Stromal cell of bone marrow (primary cell): ENCODE results near the gene TSPAN13.
"Not testable (repeated sequence)": the region's sequence is repeated elsewhere in the genome, so short reads cannot be mapped to it uniquely, and the experiment has no call there.

Source experiments
- DNase-seq: peaks from one replicate; pipeline ENCODE4 v3.0.0-alpha.2; 2012; ENCODE audit warnings: low read depth

TSPAN13 gene

DNA sequence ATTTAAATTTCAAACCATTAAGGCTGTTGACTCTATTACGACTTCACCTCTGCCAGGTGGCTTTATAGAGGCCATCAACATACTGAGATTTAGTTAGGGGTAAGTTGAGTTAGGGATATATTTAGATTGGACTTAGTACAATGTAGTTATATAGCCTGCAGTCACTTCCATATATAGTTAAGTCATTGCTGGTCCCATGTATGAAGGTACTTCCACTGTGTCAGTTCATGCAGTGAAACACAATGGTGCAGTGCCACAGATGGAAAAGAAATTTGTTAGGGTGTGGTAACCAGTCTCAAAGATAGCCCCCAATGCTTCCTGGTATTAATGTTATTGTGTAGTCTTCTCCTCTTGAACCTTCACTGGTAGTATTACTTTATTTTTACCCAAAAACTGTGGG is 12.6 kb upstream of the TSPAN13 start:
- DNase-seq, result no peak

- DNase-seq, result no peak
Measured at GRCh38 chr7:16741676-16742075, 11.9 kb upstream of the TSPAN13 start.

GRCh38 chr7:16742547-16742946 is 11.0 kb upstream of the TSPAN13 start:
- no peak for DNase-seq

DNA sequence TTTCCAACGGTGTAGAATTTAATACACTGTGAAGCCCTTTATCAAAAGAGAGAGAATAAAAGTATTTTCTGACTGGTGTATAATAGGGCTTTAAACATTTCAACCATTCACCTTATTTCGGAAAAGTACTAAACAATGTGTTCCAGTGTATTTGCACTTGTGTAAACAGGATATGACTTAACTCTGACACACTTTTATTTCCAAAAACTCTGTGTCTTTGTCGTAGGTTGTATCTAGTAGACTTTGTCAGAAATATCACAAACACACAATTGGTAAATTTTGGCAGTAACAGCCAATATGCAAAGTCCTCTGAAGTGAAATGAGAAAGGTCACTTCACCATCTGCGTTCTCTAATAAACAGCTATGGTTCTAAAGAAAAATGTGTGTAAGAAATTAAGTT is 10.3 kb upstream of the TSPAN13 start:
- DNase-seq, result no peak

DNA sequence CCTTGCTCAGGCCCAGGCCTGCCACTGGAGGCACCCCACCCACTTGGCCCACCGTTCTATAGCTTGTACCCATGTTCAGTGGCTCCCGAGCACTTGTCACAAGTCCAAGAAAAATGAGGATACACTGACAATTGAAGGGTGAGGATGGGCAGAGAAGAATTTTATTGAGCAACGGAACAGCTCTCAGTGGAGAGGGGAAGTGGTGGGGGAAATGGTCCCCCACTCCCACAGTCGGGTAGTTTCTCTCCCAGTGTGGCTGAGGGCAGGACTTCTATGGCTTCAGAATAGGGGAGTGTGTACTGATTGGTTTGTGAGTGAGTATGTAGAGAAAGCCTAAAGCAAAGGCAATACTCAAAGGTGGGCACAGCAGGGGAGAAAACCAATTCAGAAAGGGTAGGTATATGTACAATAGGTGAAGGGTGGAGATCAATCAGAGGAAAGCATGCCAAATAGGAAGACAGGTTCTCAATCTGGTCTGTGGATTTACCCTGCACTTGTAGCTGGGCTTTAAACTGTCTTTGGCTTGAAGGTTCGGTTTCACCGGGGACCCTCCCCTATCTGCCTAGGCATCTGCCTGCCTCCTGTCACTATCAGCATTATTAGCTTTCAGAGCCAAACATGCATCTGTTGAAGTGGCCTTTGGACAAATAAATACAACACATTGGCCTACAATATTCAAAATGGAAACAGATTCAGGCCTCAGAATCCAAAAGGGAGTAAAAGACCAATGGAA is 8.9 kb upstream of the TSPAN13 start:
- DNase-seq, result no peak

GRCh38 chr7:16745645-16746044 is 7.9 kb upstream of the TSPAN13 start:
- DNase-seq, result no peak

DNA sequence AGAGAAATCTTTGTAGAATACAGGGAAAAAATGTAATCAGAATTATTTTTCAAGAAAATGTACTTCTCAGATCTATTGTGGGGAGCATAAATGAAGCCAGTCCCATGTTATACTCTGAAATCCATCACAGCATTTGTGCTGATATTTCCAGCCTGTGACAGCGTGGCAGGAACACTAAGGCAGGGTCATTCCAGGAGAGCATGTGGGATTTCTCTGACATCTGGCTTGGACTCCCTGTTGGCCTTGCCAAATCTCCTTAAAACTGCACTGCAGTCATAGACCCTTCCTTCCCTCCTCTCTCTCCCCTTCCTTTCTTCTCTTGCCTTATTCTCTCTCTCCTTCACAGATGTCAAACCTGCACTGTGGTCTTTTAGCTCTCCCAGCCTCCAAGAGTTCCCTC is 6.5 kb upstream of the TSPAN13 start:
- DNase-seq, result no peak

DNA sequence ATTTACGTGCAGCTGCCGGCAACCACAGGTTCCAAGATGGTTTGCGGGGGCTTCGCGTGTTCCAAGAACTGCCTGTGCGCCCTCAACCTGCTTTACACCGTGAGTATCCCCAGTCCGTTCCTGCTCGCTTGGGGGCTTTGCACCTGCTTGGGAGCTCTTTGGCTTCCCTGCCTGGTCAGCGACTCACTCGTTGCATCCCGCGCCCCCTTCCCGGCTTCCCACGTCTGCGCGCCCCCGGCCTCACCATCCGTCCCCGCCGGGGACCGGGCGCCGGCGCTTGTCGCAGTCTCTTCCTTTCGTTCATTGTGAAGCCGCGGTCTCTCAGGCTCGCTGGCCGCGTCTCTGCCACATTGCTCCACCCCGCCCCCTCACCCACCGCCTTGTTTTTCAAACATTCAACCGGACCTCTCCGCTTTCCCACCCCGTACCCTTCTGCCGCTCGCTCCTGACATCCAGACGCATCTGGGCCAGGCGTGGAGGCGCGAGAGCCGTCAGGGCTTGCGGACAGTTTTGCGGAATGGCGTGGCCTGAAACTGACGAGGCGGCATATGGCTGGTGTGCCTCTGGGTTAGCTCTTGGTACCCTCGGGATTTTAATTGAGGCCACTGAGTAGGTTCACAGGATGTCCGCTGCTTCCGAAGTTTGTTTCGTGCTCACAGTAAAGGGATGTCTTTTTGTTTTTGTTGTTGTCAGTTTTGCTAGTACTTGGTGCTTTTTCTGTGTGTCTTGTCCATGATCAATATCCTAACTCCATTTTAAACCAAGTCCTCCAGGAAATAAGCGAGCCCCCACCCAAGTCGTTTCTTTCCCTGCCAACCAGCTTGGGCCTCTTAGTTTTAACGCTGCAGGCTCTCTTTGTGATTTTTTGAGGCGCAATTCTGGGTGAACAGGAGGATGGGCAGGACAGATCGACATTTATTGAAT is 639 bp downstream of the TSPAN13 start:
- DNase-seq, result no peak

DNA sequence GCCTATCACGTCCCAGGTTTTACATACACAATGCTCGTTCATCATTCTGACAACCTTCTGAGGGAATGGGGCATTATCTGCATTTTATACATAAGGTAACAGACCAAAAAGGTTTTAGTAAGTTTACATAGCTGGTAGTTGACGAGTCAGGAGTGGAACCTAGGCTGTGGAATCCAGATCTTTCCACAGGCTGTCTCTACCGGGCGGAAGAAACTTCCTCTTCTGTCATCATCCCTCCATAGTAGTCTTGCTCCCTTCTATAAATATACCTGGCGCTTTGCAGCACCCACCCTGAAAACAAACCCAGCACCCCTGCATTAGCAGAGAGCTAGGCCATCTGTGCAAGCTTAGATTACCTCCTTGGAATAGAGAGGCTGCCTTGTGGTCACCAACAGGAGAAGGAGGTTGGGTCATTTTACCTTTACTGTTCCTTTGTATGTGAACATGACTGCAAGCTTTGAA is 1.3 kb downstream of the TSPAN13 start:
- DNase-seq, result no peak

GRCh38 chr7:16755397-16755796 is 1.8 kb downstream of the TSPAN13 start:
- DNase-seq, result no peak

GRCh38 chr7:16758036-16758435 is 4.5 kb downstream of the TSPAN13 start:
- no peak for DNase-seq

GRCh38 chr7:16758631-16759611 is 5.4 kb downstream of the TSPAN13 start:
- DNase-seq, result no peak

- DNase-seq, result no peak
Measured at GRCh38 chr7:16759840-16760239, 6.3 kb downstream of the TSPAN13 start.

DNA sequence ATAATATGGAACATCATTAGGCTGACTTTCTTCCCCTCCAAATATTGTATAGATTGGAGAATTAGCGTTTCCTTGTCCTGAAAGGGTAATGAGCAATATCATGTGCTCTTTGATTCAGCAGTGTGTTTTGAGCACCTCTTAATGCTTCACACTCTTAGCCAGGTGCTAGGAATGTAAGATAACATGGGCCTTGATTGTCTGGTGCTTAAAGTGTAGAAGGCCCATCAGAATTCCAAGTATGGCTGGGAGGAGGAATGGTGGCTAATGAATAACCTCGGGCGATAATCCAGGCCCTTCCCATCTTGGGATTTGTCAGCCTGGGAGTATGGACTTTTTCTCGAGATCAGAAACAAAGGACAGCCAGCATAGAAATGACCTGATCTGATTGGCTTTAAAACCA is 8.6 kb downstream of the TSPAN13 start:
- DNase-seq, result no peak

GRCh38 chr7:16764942-16765341 is 11.4 kb downstream of the TSPAN13 start:
- no peak for DNase-seq

GRCh38 chr7:16765436-16765859 is 11.9 kb downstream of the TSPAN13 start:
- DNase-seq, result no peak

DNA sequence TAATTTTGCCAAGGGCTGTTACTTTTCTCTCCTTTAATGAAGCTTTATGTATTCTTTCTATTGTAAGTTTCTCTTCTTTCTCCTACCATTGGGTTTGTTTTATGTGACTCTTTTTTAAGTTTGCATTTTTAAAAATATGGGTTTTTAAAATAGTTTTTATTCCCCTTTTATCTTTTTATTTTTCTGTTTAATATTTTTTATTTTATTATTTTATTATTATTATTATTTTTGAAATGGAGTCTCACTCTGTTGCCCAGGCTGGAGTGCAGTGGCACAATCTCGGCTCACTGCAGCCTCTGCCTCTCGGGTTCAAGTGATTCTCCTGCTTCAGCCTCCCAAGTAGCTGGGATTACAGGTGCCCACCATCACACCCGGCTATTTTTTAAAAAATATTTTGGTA is 16.4 kb downstream of the TSPAN13 start:
- DNase-seq, result not testable (repeated sequence)

DNA sequence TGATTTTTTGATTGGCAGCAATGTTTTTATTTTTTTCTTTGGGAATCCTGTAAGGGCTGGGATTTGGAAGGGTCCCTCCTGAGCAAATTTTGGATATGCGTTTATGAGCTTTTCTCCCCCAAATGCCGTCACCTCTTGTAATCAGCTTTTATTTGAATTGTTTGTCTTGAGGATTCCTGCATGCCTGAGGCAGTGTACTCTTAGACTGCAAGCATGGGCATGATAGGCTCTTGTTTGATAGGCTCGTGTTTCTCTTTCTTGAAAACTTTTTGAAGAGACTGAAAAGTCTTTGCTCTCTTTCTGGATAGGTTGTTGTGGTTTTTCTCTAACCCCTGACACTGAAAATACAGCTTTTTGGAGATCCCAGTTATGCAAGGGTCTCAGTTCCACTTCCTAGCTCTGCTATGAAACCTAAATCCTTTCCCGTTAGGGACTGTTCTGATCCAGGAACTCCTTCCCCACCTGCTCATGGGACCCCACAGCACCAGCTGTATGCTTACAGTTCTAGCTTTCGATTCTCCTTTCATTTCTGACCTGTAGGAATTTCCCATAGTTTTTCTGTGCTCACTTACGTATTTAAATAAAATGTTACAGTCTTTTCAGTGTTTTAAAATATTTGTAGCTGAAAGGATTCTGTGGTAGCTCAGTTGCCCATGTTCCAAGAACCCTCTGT is 17.2 kb downstream of the TSPAN13 start:
- no peak for DNase-seq

DNA sequence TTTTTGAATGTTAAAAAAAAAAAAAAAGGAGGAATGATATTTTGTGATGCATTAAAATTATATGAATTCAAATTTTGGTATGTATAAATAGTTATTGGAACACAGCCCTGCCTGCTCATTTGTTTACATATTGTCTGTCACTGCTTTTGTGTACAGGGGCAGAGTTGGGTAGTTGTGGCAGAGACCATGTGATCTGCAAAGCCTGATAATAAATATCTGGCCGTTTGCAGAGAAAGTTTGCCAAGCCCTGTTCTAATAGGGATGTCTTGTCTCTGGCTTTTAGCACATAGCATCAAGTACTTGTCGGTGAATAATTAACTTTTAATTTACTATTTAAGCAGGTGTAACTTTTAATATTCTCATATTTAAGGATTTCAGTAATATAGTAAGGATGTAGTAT is 19.8 kb downstream of the TSPAN13 start:
- DNase-seq, result no peak

GRCh38 chr7:16773884-16774283 is 20.3 kb downstream of the TSPAN13 start:
- DNase-seq, result no peak

- DNase-seq, result no peak
Measured at GRCh38 chr7:16774294-16774693, 20.7 kb downstream of the TSPAN13 start.
